Activated CD4-positive, alpha-beta T cell treated with anti-CD3 and anti-CD28 coated beads for 36 hours (primary cell): ENCODE measurements around the gene IL3. TPM values are rescaled to one million over a fixed set of nuclear protein-coding genes. Genes with fewer than 3 reads are reported as not detected.
A peak's percentile ranks its signal among the peaks of the same experiment; 100 is the strongest.

Experiments used
- ATAC-seq: fragments of 200-7000 bp; cut with Tn5 transposase; one replicate; pipeline ENCODE4 v1.10.0; 2021; ENCODE audit warnings: mild to moderate bottlenecking, moderate library complexity
- CTCF ChIA-PET: fragments of 350-600 bp; sonication (Branson Sonifier 250); formaldehyde crosslinking; loops from one replicate; lab custom pipeline; 2021; ENCODE audit warnings: antibody characterized with exemption; lab: Charles Lee
- POLR2A ChIA-PET: fragments of 350-600 bp; sonication (Branson Sonifier 250); formaldehyde crosslinking; loops from one replicate; lab custom pipeline; 2021; ENCODE audit warnings: antibody characterized with exemption, inconsistent platforms; lab: Charles Lee
- DNase-seq: peaks from one replicate; pipeline ENCODE4 v3.0.0-alpha.2; 2020
- H3K27ac Mint-ChIP-seq: one replicate; pipeline ENCODE4 v1.8.0; 2021; ENCODE audit warnings: mixed read lengths
- H3K27me3 Mint-ChIP-seq: one replicate; pipeline ENCODE4 v1.8.0; 2021; ENCODE audit warnings: mixed read lengths
- H3K36me3 Mint-ChIP-seq: one replicate; pipeline ENCODE4 v1.8.0; 2021; ENCODE audit warnings: low read depth, mixed read lengths
- H3K4me1 Mint-ChIP-seq: one replicate; pipeline ENCODE4 v1.8.0; 2021; ENCODE audit warnings: mixed read lengths
- H3K4me3 Mint-ChIP-seq: one replicate; pipeline ENCODE4 v1.8.0; 2021; ENCODE audit warnings: mild to moderate bottlenecking, moderate library complexity, mixed read lengths
- H3K9me3 Mint-ChIP-seq: one replicate; pipeline ENCODE4 v1.8.0; 2021; ENCODE audit warnings: low read depth, mixed read lengths
- intact Hi-C, 2 experiments: fragments of 100-400 bp; cut with DNase I in 1 of 2; cut with micrococcal nuclease in 1 of 2; formaldehyde crosslinking; loops; one replicate each; pipeline versions ENCODE4 v1.14.2 to v1.15.1; 2022 to 2024; cut with DNase I, micrococcal nuclease
- total RNA-seq, 2 experiments: library from RNA; stranded (reverse); gene quantifications; one replicate each; pipeline ENCODE4 v1.2.3, GENCODE V29; 2021

Gene IL3
- total RNA-seq, 2 experiments from 2014 or later, result 10.8 to 11.6 TPM

DNA sequence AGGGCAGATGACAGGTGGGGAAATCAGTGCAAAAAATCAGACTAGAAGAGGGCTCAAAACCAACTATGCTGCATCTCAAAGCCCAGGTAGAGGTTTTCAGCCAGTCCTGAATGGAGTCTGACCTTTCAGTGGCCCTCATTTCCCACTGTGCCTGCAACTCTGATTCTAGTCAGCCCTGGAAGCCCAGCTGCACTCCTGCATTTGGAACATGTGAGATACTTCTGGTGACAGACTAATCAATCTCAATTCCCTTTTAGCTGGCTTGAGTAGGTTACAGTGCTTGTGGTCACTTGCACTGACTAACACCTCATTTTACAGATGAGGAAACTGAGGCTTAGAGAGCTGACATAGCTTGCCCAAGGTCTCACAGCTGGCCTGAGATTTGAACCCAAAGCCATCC, 41.1 kb upstream of the IL3 start:
- H3K4me3 Mint-ChIP-seq, result no peak overlapping the region
- no peaks in the 10 kb centered on the region for H3K36me3 Mint-ChIP-seq
- peaks cover 39% of the 10 kb centered on the region for H3K27me3 Mint-ChIP-seq
- ChIA-PET CTCF (interaction anchor here (0.9 to 3.7 kb wide), 5 partner anchors 12 to 430 kb away, joined by 3 to 17 read pairs (median 3); no protein-coding TSS in a partner anchor), POLR2A (no interaction called here)
- no peak for DNase-seq
- ATAC-seq, result no peak
- H3K4me1 Mint-ChIP-seq, result peaks cover 41% of the 10 kb centered on the region
- H3K9me3 Mint-ChIP-seq, result no peaks in the 10 kb centered on the region
- peak overlapping the region; percentile 8 for H3K27ac Mint-ChIP-seq
- intact Hi-C loops, result no loop called here

DNA sequence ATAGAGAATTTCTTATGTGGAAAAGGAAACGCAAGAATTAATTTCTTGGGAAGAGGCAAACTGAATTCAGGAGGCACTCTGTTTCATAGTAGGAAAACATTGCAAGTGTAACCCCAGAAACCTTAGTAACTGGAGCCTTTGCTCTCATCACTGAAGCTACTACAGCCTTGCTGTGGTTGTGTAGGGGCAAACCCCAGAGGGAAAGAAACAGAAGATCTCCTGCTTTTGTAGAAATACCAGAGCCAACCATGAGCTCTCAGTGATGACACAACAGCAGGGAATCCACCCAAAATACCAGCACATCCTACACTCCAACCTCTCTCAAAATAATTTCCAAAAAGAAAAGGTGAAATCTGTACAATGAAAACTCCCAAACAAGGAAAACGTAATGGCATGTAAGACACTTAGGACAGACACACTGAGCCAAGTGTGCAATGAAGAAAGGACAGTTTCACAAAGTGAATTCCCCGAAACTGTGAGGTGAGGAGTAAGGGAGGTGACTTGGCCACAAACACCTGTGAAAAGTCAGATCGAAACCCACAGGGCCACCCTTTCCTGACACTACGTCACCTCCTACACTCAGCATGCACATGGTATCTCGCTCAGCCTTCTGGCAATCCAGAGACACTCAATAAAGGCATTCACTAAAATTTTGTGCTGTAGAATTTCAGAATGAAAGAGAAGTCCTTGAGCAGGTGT, 40.4 kb upstream of the IL3 start:
- intact Hi-C loops, result loop anchor here (1.0 to 10.0 kb wide), 12 partner anchors 43 to 848 kb away; partner anchors contain the start of genes RAPGEF6 (in 2 of the 2), FNIP1 (in 1 of the 2) and LYRM7 (in 1 of the 2)
- Mint-ChIP-seq H3K9me3 (no peaks in the 10 kb centered on the region), H3K36me3 (no peaks in the 10 kb centered on the region), H3K4me1 (peaks cover 41% of the 10 kb centered on the region), H3K4me3 (peak overlapping the region; percentile 35), H3K27me3 (peaks cover 36% of the 10 kb centered on the region), H3K27ac (peak overlapping the region; percentile 91)
- ChIA-PET POLR2A (no interaction called here), CTCF (interaction anchor here (0.9 to 3.7 kb wide), 5 partner anchors 12 to 430 kb away, joined by 3 to 17 read pairs (median 3); no protein-coding TSS in a partner anchor)
- ATAC-seq, result peak; percentile 90
- DNase-seq, result peak; percentile 89

GRCh38 chr5:132020568-132021339, 39.7 kb upstream of the IL3 start:
- intact Hi-C loops, result loop anchor here (1.0 to 10.0 kb wide), 12 partner anchors 42 to 848 kb away; partner anchors contain the start of genes RAPGEF6 (in 2 of the 2), FNIP1 (in 1 of the 2) and LYRM7 (in 1 of the 2)
- ChIA-PET CTCF (interaction anchor here (0.6 to 3.7 kb wide), 7 partner anchors 11 to 445 kb away, joined by 3 to 17 read pairs (median 3); no protein-coding TSS in a partner anchor), POLR2A (interaction anchor here (0.6 kb wide), 2 partner anchors 79 to 84 kb away, joined by 3 read pairs; no protein-coding TSS in a partner anchor)
- Mint-ChIP-seq H3K9me3 (no peaks in the 10 kb centered on the region), H3K36me3 (no peaks in the 10 kb centered on the region), H3K4me3 (no peak overlapping the region), H3K27ac (peak overlapping the region; percentile 91), H3K27me3 (peaks cover 30% of the 10 kb centered on the region), H3K4me1 (peaks cover 41% of the 10 kb centered on the region)
- ATAC-seq, result peak; percentile 42
- DNase-seq, result no peak

DNA sequence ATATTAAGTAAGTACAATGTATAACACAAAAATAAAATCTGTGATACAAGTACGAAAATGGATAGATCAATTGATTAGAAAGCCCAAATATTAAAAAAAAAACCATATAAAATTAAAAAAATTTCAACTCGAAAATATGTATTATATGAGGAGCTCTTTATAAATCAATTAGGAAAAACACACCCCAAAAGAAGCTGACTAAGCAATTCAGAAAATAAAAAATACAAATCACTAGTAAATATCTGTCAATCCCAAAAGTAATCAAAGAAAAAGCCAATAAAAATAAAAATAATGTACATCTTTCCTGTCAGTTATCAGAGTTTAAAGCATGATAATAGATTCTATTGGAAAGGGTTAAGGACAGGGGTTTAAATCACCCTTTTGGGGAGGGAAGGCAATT, 38.8 kb upstream of the IL3 start:
- peaks cover 22% of the 10 kb centered on the region for H3K27me3 Mint-ChIP-seq
- no peaks in the 10 kb centered on the region for H3K9me3 Mint-ChIP-seq
- no peak overlapping the region for H3K4me3 Mint-ChIP-seq
- intact Hi-C loops, result loop anchor here (2.0 to 10.0 kb wide), 8 partner anchors 41 to 849 kb away; partner anchors contain the start of gene LYRM7 (in 1 of the 2)
- H3K4me1 Mint-ChIP-seq, result peaks cover 36% of the 10 kb centered on the region
- ChIA-PET CTCF (interaction anchor here (1.2 to 3.7 kb wide), 5 partner anchors 11 to 404 kb away, joined by 3 to 17 read pairs (median 4); no protein-coding TSS in a partner anchor), POLR2A (interaction anchor here (0.6 kb wide), 1 partner anchor 83 kb away, joined by 3 read pairs; no protein-coding TSS in a partner anchor)
- no peak for DNase-seq
- H3K36me3 Mint-ChIP-seq, result no peaks in the 10 kb centered on the region
- no peak for ATAC-seq
- H3K27ac Mint-ChIP-seq, result no peak overlapping the region

GRCh38 chr5:132022737-132023136, 37.7 kb upstream of the IL3 start:
- no peaks in the 10 kb centered on the region for H3K9me3 Mint-ChIP-seq
- CTCF ChIA-PET, result interaction anchor here (1.2 to 3.7 kb wide), 3 partner anchors 15 to 405 kb away, joined by 4 to 17 read pairs (median 4); no protein-coding TSS in a partner anchor
- POLR2A ChIA-PET, result no interaction called here
- no peaks in the 10 kb centered on the region for H3K36me3 Mint-ChIP-seq
- intact Hi-C loops, result loop anchor here in 1 of 2 experiments (5.0 to 10.0 kb wide), 6 partner anchors 155 to 850 kb away; partner anchors contain the start of gene LYRM7
- DNase-seq (peak; percentile 73), ATAC-seq (peak; percentile 7)
- no peak overlapping the region for H3K4me3 Mint-ChIP-seq
- peaks cover 13% of the 10 kb centered on the region for H3K27me3 Mint-ChIP-seq
- H3K4me1 Mint-ChIP-seq, result peaks cover 35% of the 10 kb centered on the region
- H3K27ac Mint-ChIP-seq, result peak overlapping the region; percentile 65

DNA sequence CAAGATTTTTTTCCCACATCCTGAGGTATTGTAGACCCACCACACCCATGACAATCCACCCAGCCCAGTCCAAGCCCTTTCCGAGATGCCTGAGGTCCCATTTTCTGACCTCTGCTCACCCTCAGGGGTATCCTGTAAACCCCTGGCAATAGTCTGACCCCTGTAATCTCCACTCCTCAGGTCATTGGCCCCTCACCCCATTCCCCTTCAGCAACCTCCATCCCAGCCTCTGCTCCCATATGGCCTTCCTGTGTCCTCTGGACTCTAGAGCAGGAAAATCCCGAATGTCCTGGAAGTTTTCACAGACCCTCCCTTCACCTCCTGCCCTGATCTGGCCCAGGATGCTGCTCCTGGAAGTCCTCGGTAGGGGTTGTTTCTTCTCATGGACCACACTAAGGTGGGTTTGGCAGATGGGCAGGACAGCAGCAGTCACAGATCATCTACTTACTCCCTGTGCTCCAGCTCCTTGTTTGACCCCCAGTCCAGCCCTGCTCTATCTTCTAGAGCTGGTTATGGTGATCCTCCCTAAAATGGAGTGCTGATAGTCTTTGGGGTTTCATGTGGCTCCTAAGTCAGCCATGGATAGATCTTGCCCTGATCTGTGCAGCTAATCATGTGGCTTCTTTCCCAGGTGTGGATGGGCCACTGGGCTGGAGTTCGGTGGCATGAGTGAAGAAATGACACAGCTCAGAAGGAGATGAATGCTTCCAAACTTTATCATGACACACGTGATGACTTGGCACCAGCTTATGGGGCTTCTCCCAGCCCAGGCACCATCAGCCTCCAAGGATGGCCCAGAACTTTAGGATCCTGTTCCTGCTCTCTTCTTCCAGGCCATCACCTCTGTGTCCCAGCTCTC, 37.0 kb upstream of the IL3 start:
- ATAC-seq (no peak), DNase-seq (no peak)
- ChIA-PET POLR2A (no interaction called here), CTCF (interaction anchor here (0.6 to 1.9 kb wide), 3 partner anchors 16 to 576 kb away, joined by 3 to 4 read pairs (median 3); no protein-coding TSS in a partner anchor)
- H3K4me3 Mint-ChIP-seq, result no peak overlapping the region
- H3K4me1 Mint-ChIP-seq, result peaks cover 33% of the 10 kb centered on the region
- H3K36me3 Mint-ChIP-seq, result no peaks in the 10 kb centered on the region
- intact Hi-C loops, result loop anchor here in 1 of 2 experiments (5.0 to 10.0 kb wide), 6 partner anchors 154 to 851 kb away; partner anchors contain the start of gene LYRM7
- peaks cover 14% of the 10 kb centered on the region for H3K27me3 Mint-ChIP-seq
- no peaks in the 10 kb centered on the region for H3K9me3 Mint-ChIP-seq
- H3K27ac Mint-ChIP-seq, result peak overlapping the region; percentile 65

GRCh38 chr5:132024117-132024435, 36.4 kb upstream of the IL3 start:
- no peak overlapping the region for H3K4me3 Mint-ChIP-seq
- intact Hi-C loops, result loop anchor here in 1 of 2 experiments (5.0 to 10.0 kb wide), 6 partner anchors 153 to 852 kb away; partner anchors contain the start of gene LYRM7
- no peaks in the 10 kb centered on the region for H3K36me3 Mint-ChIP-seq
- CTCF ChIA-PET, result interaction anchor here (0.6 to 1.9 kb wide), 3 partner anchors 16 to 576 kb away, joined by 3 to 4 read pairs (median 3); no protein-coding TSS in a partner anchor
- POLR2A ChIA-PET, result no interaction called here
- ATAC-seq, result no peak
- peaks cover 14% of the 10 kb centered on the region for H3K27me3 Mint-ChIP-seq
- no peak overlapping the region for H3K27ac Mint-ChIP-seq
- H3K4me1 Mint-ChIP-seq, result peaks cover 28% of the 10 kb centered on the region
- DNase-seq, result no peak
- H3K9me3 Mint-ChIP-seq, result no peaks in the 10 kb centered on the region

DNA sequence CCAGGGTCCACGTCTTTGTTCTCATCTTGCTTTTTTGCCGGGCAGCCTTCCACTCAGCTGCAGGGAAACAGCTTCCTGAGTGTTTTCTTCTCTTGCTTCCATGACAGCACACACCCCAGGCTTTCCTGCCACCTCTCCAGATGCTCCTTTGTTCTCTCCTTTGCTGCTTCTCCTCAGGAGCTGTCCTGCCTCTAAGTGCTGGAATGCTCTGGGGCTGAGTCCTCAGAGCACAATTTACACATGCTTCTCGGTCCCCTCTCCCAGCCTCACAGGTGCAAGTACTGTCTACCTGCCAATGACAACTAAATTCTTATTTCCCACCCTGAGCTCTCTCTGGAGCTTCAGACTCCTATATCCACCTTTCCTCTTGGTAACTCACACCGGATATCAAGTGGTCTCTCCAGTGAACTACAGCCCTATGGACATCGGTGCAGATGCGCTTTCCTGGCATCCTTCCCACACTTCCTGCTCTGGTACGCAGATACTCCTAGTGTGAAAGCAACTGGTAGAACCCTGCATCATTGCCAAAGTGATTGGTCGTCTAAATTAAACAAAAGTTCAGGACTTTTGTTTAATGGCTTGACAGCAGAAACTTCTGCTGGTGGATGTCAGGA, 35.6 kb upstream of the IL3 start:
- H3K27ac Mint-ChIP-seq, result no peak overlapping the region
- POLR2A ChIA-PET, result no interaction called here
- H3K4me1 Mint-ChIP-seq, result peaks cover 22% of the 10 kb centered on the region
- ATAC-seq (no peak), DNase-seq (no peak)
- no peaks in the 10 kb centered on the region for H3K36me3 Mint-ChIP-seq
- no peak overlapping the region for H3K4me3 Mint-ChIP-seq
- H3K9me3 Mint-ChIP-seq, result no peaks in the 10 kb centered on the region
- intact Hi-C loops, result loop anchor here in 1 of 2 experiments (5.0 to 10.0 kb wide), 6 partner anchors 152 to 853 kb away; partner anchors contain the start of gene LYRM7
- CTCF ChIA-PET, result no interaction called here
- H3K27me3 Mint-ChIP-seq, result peaks cover 15% of the 10 kb centered on the region

DNA sequence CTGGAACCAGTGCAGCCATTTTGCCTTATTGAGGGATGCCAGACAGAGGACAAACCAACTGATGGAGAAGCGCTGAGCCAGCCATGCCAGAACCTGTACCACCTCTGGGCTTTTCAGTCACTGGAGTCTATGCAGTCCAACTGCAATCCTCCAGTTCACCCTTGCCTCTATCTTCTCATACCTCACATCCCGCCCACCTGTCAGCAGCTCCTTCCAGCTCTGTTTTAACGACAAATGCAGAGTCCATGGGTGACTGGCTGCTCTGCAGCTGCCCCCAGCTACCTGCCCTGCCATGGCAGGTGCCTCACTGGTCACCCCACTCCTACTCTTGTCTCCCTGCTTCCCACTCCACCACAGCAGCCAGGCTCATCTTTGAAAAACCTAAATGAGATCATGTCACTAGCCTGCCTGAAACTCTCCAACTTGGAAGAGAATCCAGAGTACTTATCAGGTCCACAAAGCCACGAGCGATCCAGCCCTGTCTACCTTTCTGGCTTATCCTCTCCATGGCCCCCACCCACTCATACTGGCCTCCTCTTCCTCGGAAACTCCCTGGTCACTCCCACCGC, 35.0 kb upstream of the IL3 start:
- ATAC-seq (no peak), DNase-seq (no peak)
- ChIA-PET POLR2A (no interaction called here), CTCF (interaction anchor here (0.7 kb wide), 1 partner anchor 38 kb away, joined by 4 read pairs; no protein-coding TSS in a partner anchor)
- H3K27me3 Mint-ChIP-seq, result peaks cover 21% of the 10 kb centered on the region
- H3K4me3 Mint-ChIP-seq, result no peak overlapping the region
- H3K9me3 Mint-ChIP-seq, result no peaks in the 10 kb centered on the region
- no peak overlapping the region for H3K27ac Mint-ChIP-seq
- peaks cover 16% of the 10 kb centered on the region for H3K4me1 Mint-ChIP-seq
- no peaks in the 10 kb centered on the region for H3K36me3 Mint-ChIP-seq
- intact Hi-C loops, result loop anchor here in 1 of 2 experiments (10.0 kb wide), 1 partner anchor 771 kb away; no protein-coding TSS in a partner anchor
